Activated naive CD4-positive, alpha-beta T cell treated with anti-CD3 and anti-CD28 coated beads, Interleukin-2, amount 50 U/mL, for 24 hours (primary cell): ENCODE data around the gene TTC16.

Experiments used
- H3K27ac Mint-ChIP-seq: one replicate; pipeline ENCODE4 v1.8.0; 2021; ENCODE audit warnings: mild to moderate bottlenecking, mixed read lengths
- H3K27me3 Mint-ChIP-seq: one replicate; pipeline ENCODE4 v1.8.0; 2021; ENCODE audit warnings: mixed read lengths
- H3K36me3 Mint-ChIP-seq: one replicate; pipeline ENCODE4 v1.8.0; 2021; ENCODE audit warnings: mixed read lengths
- H3K4me1 Mint-ChIP-seq: one replicate; pipeline ENCODE4 v1.8.0; 2021; ENCODE audit warnings: mixed read lengths
- H3K4me3 Mint-ChIP-seq: one replicate; pipeline ENCODE4 v1.8.0; 2021; ENCODE audit warnings: mild to moderate bottlenecking, mixed read lengths
- H3K9me3 Mint-ChIP-seq: one replicate; pipeline ENCODE4 v1.8.0; 2021; ENCODE audit warnings: mixed read lengths

Gene TTC16, protein sequence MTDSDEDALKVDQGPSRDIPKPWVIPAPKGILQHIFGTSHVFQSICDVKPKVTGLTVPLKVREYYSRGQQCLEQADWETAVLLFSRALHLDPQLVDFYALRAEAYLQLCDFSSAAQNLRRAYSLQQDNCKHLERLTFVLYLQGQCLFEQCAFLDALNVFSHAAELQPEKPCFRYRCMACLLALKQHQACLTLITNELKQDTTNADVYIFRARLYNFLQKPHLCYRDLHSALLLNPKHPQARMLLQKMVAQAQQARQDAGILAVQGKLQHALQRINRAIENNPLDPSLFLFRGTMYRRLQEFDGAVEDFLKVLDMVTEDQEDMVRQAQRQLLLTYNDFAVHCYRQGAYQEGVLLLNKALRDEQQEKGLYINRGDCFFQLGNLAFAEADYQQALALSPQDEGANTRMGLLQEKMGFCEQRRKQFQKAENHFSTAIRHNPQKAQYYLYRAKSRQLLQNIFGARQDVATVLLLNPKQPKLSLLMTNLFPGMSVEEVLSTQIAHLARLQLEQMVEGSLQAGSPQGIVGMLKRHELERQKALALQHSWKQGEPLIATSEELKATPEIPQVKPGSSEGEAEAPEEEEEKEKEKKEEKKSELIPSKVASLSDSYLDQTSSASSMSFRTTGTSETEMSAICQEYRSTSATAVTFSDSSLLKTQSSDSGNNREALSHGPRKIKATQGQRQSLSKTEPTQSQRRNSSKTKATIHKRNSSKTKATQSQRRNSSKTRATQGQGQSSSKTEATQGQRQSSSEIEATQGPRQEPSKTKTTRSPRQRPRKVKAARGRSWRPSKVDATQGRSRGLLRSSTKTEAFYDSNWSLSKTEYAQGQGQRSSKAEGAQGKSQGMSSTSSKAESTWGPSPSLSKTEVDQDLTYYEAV

DNA sequence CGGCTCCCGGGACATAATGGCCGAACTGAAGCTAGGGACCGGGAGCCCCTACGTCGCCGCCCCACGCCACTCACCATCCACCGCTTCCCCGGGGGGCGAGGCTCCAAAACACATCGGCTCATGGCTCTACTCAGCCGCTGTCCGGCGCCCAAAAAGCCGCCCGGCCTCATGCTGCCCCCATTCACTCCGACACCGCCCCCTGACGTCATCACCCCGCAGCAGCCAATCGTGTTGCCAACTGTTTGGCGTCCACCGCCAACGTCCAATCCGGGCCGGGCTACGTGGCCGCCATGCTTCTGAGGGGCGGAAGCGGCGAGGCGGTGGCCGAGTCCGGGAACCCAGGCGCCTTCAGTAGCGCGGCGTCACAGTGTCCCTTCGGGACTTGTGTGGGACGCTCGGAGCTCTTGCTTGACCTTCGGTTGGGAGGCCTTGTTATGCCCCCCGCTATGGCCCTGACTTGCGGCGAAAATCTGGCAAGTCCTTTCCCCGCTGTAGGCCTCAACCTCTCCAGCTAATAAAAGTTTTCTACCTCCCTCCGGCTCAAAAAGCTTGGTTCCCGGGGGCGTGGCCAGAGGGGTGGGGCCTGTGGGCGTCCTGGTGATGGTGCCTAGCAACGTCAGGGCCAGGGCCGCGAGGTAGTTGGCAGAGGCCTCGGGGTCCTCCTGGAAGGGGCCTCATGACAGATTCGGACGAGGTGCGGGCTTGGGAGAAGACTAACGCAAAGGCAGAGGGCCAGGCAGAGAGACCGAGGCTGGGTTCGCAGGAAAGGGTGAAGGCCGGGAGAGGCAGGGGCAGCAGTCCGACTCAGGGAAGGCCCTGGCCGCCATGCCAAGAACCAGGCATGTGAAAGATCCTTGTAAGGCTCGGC lies at the start of gene TTC16, which contains the start of gene PTRH1:
Gene TTC16 (plus strand): TSS at position 610 of the 868 bp plus-strand sequence. CDS start 67 bp downstream, at position 677.
Gene PTRH1 (minus strand): TSS at position 194 of the 868 bp plus-strand sequence. CDS start 24 bp downstream, at position 170.
- Mint-ChIP-seq H3K27me3 (no peaks in the 10 kb centered on the region), H3K36me3 (no peaks in the 10 kb centered on the region), H3K4me1 (peaks cover 43% of the 10 kb centered on the region), H3K27ac (peak within 1 kb of the TSS; percentile 96), H3K4me3 (peak within 1 kb of the TSS; percentile 99), H3K9me3 (no peaks in the 10 kb centered on the region)

DNA sequence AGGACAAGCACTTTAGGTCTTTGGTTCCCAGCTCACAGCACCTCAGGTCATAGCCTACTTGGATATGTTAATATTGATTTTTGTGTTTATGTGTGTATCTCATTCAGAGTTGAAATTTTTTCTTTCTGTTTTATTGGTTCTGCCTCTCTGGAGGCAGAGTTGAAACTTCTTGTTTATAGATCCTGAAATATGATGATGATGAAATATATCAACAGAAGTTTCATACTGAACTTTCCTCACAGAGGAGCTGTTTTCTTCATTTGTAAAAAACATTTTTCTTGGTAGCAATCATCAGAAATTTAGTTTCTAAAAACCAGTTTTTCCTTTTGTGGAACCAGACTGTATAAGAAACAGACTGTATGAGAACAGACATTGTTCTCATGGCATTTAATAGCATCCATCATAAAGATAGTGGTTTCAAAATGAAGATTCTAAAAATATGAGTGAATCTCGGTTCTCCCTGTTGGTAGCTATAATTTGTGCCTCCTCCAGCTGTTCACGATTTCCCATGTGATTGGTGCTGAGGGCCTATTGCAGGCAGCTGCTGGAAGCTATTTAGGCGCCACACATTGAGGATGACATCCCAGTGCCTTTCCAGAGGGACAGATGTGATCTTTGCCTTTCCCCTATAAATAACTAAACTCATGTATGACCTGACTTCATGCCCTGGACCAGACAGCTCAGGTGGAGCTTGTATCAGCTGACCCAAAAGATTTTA lies 48.6 kb upstream of the TTC16 start:
- H3K27me3 Mint-ChIP-seq, result no peaks in the 10 kb centered on the region
- H3K36me3 Mint-ChIP-seq, result peaks cover 5% of the 10 kb centered on the region
- no peak overlapping the region for H3K4me3 Mint-ChIP-seq
- no peaks in the 10 kb centered on the region for H3K9me3 Mint-ChIP-seq
- H3K27ac Mint-ChIP-seq, result no peak overlapping the region
- H3K4me1 Mint-ChIP-seq, result no peaks in the 10 kb centered on the region

DNA sequence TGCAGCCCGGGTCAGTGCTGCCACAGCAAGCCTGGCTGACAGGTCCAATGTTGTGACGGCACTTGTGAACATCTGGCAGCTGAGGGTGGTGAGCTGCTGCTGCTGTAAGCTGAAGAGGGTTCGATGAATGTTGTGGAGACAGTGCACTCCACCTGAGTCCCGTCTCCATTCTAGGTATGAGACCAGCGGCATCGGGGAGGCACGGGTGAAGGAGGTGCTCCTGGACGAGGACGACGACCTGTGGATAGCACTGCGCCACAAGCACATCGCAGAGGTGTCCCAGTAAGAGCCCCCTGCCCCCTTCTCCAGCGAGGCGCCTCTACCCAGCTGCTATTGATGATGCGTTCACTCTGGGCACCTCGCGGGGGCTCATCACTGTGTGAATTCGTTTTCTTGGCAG lies 48.0 kb upstream of the TTC16 start:
- H3K27me3 Mint-ChIP-seq, result no peaks in the 10 kb centered on the region
- H3K4me3 Mint-ChIP-seq, result no peak overlapping the region
- no peaks in the 10 kb centered on the region for H3K9me3 Mint-ChIP-seq
- peaks cover 5% of the 10 kb centered on the region for H3K36me3 Mint-ChIP-seq
- no peak overlapping the region for H3K27ac Mint-ChIP-seq
- no peaks in the 10 kb centered on the region for H3K4me1 Mint-ChIP-seq

DNA sequence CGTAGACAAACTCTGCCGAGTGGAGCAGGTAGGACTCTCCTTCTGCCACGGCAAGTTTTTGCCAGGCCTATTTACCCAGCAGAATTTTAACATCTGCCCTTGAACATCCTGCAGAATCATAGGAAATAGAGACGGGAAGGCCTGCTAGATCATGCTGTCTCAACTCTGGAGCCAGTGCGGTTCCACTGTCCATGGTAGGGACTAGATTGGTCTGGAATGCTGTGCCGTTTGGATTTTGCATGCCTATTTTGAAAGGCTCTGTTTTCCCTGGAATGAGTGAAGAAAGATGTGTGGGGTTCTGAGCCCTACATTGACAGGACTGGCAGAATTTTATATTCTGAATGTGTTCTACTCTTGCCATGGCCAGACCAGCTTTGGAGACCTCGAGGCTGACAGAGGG lies 42.6 kb upstream of the TTC16 start:
- Mint-ChIP-seq H3K4me1 (no peaks in the 10 kb centered on the region), H3K36me3 (no peaks in the 10 kb centered on the region), H3K27me3 (no peaks in the 10 kb centered on the region), H3K27ac (no peak overlapping the region), H3K4me3 (no peak overlapping the region), H3K9me3 (no peaks in the 10 kb centered on the region)

DNA sequence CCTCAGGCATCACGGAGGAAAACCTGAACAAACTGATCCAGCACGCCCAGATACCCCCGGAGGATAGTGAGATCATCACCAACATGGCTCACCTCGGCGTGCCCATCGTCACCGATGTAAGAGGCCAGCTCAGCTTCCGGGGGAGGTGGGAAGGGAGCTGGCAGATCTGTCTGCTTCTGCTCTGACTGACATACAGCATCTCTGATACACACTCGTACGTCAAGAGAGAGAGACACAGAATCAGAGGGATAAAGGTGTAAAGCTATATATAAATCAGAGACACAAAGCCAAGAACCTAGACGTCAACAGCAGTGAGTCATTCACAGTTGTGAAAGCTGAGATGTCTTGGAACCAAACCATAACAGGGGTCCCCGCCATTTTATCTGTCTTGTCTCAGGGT lies 39.2 kb upstream of the TTC16 start:
- H3K4me1 Mint-ChIP-seq, result no peaks in the 10 kb centered on the region
- no peak overlapping the region for H3K4me3 Mint-ChIP-seq
- H3K27me3 Mint-ChIP-seq, result no peaks in the 10 kb centered on the region
- H3K27ac Mint-ChIP-seq, result no peak overlapping the region
- no peaks in the 10 kb centered on the region for H3K36me3 Mint-ChIP-seq
- H3K9me3 Mint-ChIP-seq, result no peaks in the 10 kb centered on the region

DNA sequence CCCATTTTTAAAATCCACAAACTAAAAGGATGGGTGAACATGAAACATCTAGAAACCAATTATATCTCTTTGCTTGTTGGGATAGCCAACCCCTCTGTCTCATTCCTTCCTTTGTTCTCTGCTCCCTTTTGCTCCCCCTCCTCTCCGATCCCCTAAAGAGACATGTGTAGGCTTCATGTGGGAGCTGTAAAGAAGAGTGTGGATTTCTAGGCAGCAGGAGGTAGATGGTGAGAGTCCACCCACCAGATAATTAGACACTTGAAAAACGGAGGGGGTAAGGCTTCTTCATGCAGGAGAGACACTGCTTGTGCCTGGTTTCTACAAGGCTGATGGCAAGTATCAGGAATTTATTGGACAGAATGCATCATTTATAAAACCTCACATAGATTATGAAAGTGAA lies 36.4 kb upstream of the TTC16 start:
- H3K4me3 Mint-ChIP-seq, result no peak overlapping the region
- no peaks in the 10 kb centered on the region for H3K27me3 Mint-ChIP-seq
- no peaks in the 10 kb centered on the region for H3K36me3 Mint-ChIP-seq
- H3K9me3 Mint-ChIP-seq, result no peaks in the 10 kb centered on the region
- H3K4me1 Mint-ChIP-seq, result no peaks in the 10 kb centered on the region
- H3K27ac Mint-ChIP-seq, result no peak overlapping the region

DNA sequence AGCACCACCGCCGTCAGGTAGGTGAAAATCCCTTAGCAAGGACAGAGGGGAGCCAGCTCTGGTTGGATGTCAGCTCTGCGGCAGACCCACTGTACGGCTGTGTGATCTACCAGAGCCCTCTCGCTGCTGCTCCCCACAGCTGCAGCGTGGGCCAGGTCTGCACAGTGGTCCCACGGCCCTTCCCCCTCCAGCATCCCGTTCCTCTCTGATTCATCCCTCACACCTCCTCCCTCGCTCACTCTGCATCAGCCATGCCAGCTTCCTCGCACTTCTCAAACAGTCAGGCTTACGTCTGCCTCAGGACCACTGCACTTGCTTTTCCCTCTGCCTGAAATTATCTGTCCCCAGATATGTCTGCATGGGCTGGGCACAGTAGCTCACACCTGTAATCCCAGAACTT lies 35.7 kb upstream of the TTC16 start:
- Mint-ChIP-seq H3K27me3 (no peaks in the 10 kb centered on the region), H3K27ac (no peak overlapping the region), H3K36me3 (no peaks in the 10 kb centered on the region), H3K4me3 (no peak overlapping the region), H3K9me3 (no peaks in the 10 kb centered on the region), H3K4me1 (no peaks in the 10 kb centered on the region)

DNA sequence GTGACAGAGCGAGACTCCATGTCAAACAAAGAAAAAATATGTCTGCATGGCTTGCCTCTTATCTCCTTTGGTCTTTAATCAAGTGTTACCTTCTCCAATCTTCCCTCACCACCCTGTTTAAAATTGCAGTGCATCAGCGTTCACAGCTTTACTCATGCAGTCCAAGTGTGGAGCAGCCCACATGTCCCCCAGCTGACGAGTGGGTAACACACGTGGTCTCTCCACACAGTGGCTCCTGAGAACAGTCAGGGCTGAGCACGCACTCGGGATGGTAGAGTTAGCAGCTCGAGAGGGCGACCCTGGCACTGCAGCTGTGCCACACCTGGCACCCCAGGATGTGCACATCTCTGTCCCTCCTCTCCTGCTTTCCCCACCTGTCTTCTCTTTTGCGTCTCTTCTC lies 35.0 kb upstream of the TTC16 start:
- H3K36me3 Mint-ChIP-seq, result no peaks in the 10 kb centered on the region
- H3K27ac Mint-ChIP-seq, result no peak overlapping the region
- no peaks in the 10 kb centered on the region for H3K9me3 Mint-ChIP-seq
- no peaks in the 10 kb centered on the region for H3K27me3 Mint-ChIP-seq
- H3K4me3 Mint-ChIP-seq, result no peak overlapping the region
- H3K4me1 Mint-ChIP-seq, result no peaks in the 10 kb centered on the region

DNA sequence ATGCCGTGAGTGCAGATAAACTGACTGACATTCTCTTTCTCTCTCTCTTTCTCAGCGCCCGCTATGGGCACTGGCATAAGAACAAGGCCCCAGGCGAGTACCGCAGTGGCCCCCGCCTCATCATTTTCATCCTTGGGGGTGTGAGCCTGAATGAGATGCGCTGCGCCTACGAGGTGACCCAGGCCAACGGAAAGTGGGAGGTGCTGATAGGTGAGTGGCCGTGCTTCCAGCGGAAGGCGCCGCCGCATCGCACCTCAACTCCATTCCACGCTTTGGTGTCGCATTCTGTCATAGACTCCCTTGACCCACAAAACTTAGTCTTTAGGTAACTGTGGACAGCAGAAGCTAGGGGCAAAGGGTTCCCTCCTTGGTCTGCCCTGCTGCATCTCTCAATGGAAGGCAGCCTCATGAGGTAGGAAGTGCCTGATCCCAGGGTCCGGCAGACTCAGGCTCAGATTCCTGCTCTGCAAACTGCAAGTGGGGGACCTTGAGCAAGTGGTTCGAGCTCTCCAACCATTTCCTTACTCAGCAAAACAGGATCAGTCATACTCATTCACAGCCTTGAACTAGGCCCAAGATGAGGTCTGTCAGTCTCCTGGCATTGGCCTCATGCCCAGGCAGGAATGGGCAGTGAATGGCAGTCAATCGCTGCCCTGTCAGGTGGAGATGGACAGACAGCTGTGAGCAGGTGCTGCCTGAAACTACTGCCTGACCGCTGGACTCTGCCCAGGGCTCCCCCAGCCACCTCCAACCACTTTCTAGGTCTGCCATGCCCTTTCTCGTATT lies 33.3 kb upstream of the TTC16 start:
- Mint-ChIP-seq H3K27me3 (no peaks in the 10 kb centered on the region), H3K9me3 (no peaks in the 10 kb centered on the region), H3K4me3 (no peak overlapping the region), H3K4me1 (no peaks in the 10 kb centered on the region), H3K36me3 (no peaks in the 10 kb centered on the region), H3K27ac (no peak overlapping the region)

DNA sequence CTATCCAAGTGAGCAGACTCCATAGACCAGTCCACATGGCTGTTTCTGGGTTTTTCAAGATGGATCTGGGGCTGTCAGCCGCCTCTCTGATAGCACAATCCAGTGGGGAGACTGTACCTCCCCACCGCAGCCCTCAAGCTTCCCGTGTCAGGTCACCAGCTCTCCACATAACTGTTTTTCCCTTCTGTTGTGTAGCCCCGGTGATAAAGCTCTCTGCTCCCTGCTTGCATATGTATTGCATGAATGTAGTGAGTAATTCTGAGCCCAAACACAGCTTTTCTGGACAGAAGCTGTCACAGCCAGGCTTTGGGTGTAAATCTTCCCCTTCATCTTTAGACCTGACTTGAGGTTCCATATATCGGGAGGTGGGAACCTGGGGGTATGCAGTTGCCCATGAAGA lies 32.2 kb upstream of the TTC16 start:
- H3K9me3 Mint-ChIP-seq, result no peaks in the 10 kb centered on the region
- H3K27ac Mint-ChIP-seq, result no peak overlapping the region
- H3K4me3 Mint-ChIP-seq, result no peak overlapping the region
- H3K4me1 Mint-ChIP-seq, result no peaks in the 10 kb centered on the region
- no peaks in the 10 kb centered on the region for H3K27me3 Mint-ChIP-seq
- no peaks in the 10 kb centered on the region for H3K36me3 Mint-ChIP-seq

DNA sequence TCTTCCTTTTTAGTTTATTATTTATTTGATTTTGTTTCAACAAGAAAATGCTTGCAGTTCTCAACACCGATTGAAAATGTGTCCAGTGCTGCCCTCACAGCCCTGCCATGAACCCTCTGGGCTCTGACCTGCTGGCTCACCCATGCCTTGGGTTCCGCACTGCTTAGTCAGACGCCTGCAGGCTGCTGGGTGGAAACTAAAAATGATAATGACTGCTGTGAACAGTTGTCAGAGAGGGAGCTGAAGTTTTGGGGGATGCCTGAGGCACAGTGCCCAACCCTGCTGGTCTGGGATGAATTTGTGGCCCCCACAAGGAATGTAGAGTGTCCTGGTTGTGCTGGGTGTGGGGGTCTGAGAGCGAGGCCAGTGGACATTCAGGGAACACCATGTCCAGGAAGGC lies 31.3 kb upstream of the TTC16 start:
- Mint-ChIP-seq H3K36me3 (no peaks in the 10 kb centered on the region), H3K4me3 (no peak overlapping the region), H3K9me3 (no peaks in the 10 kb centered on the region), H3K4me1 (no peaks in the 10 kb centered on the region), H3K27ac (no peak overlapping the region), H3K27me3 (no peaks in the 10 kb centered on the region)

DNA sequence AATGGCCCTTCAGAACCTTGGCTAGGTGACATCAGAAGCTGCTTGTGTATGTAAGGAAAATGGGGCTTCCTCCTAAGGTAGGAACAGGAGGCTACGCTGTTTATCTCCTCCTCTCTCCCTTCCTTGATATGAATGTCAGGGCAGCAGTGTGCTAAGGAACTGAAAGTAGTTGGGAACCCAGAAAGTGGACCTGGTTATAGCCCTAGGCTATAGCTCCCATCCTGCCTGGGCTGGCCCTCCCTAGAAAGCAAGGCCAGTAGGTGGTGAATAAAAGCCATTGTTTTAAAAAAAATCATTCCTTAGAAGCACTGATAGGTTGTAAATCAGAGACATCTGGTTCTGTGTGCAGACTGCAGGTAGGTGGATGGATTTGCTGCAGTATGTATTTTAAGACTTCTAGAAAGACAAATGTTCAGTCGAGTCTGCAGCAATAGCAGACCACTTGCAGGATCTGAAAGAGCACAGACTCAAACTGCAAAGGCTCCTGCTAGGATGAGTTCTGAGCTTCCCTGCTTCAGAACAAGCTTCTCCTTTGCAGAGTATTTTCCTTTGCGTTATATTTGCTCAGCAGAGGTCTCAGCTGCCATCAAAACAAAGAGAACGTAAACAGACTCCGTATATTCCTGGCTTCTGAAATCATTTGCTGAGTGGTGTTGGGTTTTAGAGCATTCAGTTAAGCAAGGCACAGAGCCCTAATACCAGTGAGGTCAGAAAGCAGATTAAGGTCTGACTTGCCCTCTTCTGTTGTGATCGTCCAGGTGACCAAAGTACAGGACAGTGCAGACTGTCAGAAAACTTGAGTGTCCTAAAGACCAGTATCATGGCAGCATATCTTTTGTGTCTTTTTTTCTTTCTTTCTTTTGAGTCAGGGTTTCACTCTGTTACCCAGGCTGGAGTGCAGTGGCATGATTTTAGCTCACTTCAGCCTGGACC lies 29.2 kb upstream of the TTC16 start:
- Mint-ChIP-seq H3K9me3 (no peaks in the 10 kb centered on the region), H3K4me3 (no peak overlapping the region), H3K27me3 (no peaks in the 10 kb centered on the region), H3K27ac (no peak overlapping the region), H3K36me3 (no peaks in the 10 kb centered on the region), H3K4me1 (no peaks in the 10 kb centered on the region)

DNA sequence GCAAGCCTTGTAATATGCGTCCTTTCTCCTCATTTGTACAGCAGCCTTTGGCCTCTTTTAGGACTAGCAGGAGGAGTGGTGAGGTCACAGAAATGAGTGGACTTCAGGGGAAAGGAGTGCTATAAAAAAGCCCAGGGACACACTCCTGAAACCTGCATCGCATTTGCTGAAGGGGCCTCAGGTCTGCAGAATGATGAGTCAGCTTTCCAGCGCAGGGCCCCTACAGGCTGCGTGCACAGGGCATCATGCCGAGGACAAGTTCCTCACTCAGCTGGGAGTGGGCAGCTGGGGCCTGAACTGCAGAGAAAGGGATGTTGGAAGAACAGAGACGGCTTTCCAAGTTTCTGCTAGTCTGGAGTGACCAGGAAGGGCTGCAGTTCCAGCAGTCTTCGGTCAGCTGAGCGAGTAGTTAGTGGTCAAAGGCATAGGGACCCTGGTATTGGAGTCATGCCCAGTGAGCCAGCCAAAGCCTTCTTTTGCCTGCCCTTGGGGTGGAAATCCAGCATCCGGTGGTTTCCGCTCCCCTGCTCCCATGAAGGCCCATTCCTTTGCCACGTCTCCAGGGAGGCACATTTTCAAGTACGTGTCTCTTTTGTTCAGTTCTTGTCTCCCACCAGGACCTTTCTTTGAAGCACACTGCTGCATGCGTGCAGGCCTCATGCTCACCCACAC lies 26.4 kb upstream of the TTC16 start:
- Mint-ChIP-seq H3K36me3 (no peaks in the 10 kb centered on the region), H3K9me3 (no peaks in the 10 kb centered on the region), H3K4me1 (no peaks in the 10 kb centered on the region), H3K27ac (no peak overlapping the region), H3K27me3 (no peaks in the 10 kb centered on the region), H3K4me3 (no peak overlapping the region)
